SK-N-SH treated with all-trans-retinoic acid at 6 μM for 48 hours (cell line): ENCODE measurements around the gene ATOH7.

ENCODE experiments used
- ATAC-seq: fragments of 200-7000 bp; cut with Tn5 transposase; 3 replicates; pipeline ENCODE4 v1.9.1; 2020; ENCODE audit warnings: mild to moderate bottlenecking, moderate library complexity
- ARNTL ChIP-seq: fragments of 450-650 bp; formaldehyde crosslinking; IDR thresholded peaks from 2 replicates; pipeline ENCODE4 v1.5.0; 2020; ENCODE audit warnings: low read depth, mild to moderate bottlenecking, moderate library complexity, borderline replicate concordance
- CREB5 ChIP-seq: fragments of 250-450 bp; sonication (Bioruptor Pico); IDR thresholded peaks from 2 replicates; pipeline ENCODE4 v1.5.1; 2020; ENCODE audit warnings: low read depth, mild to moderate bottlenecking, moderate library complexity
- CSDC2 ChIP-seq: fragments of 250-450 bp; sonication (Bioruptor Pico); IDR thresholded peaks from 2 replicates; pipeline ENCODE4 v1.5.0; 2020; ENCODE audit warnings: mild to moderate bottlenecking, moderate library complexity
- CSRNP3 ChIP-seq: fragments of 250-450 bp; sonication (Bioruptor Pico); IDR thresholded peaks from 2 replicates; pipeline ENCODE4 v1.5.1; 2021; ENCODE audit warnings: mild to moderate bottlenecking, moderate library complexity
- ESRRG ChIP-seq: fragments of 250-450 bp; sonication (Bioruptor Pico); IDR thresholded peaks from 2 replicates; pipeline ENCODE4 v1.6.1; 2021; ENCODE audit warnings: mild to moderate bottlenecking
- GLIS3 ChIP-seq: fragments of 250-450 bp; sonication (Bioruptor Pico); IDR thresholded peaks from 2 replicates; pipeline ENCODE4 v1.5.0; 2020; ENCODE audit warnings: mild to moderate bottlenecking, moderate library complexity
- ISL1 ChIP-seq: fragments of 250-450 bp; sonication (Bioruptor Pico); IDR thresholded peaks from 2 replicates; pipeline ENCODE4 v2.1.2; 2022; ENCODE audit warnings: mild to moderate bottlenecking, moderate library complexity
- OSR1 ChIP-seq: fragments of 250-450 bp; sonication (Bioruptor Pico); IDR thresholded peaks from 2 replicates; pipeline ENCODE4 v1.8.0; 2022; ENCODE audit warnings: moderate library complexity, mild to moderate bottlenecking, inconsistent platforms
- POU6F1 ChIP-seq: fragments of 250-450 bp; sonication (Bioruptor Pico); IDR thresholded peaks from 2 replicates; pipeline ENCODE4 v1.8.0; 2021; ENCODE audit warnings: low read depth, mild to moderate bottlenecking, moderate library complexity, borderline replicate concordance
- PPARA ChIP-seq: fragments of 250-450 bp; sonication (Bioruptor Pico); IDR thresholded peaks from 2 replicates; pipeline ENCODE4 v1.5.0; 2020; ENCODE audit warnings: mild to moderate bottlenecking, borderline replicate concordance
- RARB ChIP-seq: fragments of 250-450 bp; sonication (Bioruptor Pico); IDR thresholded peaks from 2 replicates; pipeline ENCODE4 v1.8.0; 2021; ENCODE audit warnings: mild to moderate bottlenecking, moderate library complexity
- SNAI2 ChIP-seq: fragments of 250-450 bp; sonication (Bioruptor Pico); IDR thresholded peaks from 2 replicates; pipeline ENCODE4 v1.5.0; 2020; ENCODE audit warnings: mild to moderate bottlenecking, moderate library complexity
- TCF4 ChIP-seq: fragments of 250-450 bp; sonication (Bioruptor Pico); IDR thresholded peaks from 2 replicates; pipeline ENCODE4 v1.8.0; 2021; ENCODE audit warnings: mild to moderate bottlenecking, moderate library complexity, borderline replicate concordance
- TOX ChIP-seq: fragments of 250-450 bp; sonication (Bioruptor Pico); IDR thresholded peaks from 2 replicates; pipeline ENCODE4 v1.8.0; 2021; ENCODE audit warnings: mild to moderate bottlenecking, moderate library complexity, borderline replicate concordance
- TSHZ2 ChIP-seq: fragments of 250-450 bp; sonication (Bioruptor Pico); IDR thresholded peaks from 2 replicates; pipeline ENCODE4 v1.5.0; 2020; ENCODE audit warnings: mild to moderate bottlenecking, moderate library complexity
- ZC3H10 ChIP-seq: fragments of 250-450 bp; sonication (Bioruptor Pico); IDR thresholded peaks from 2 replicates; pipeline ENCODE4 v1.5.1; 2021; ENCODE audit warnings: mild to moderate bottlenecking, moderate library complexity
- ZFP3 ChIP-seq: fragments of 250-450 bp; sonication (Bioruptor Pico); IDR thresholded peaks from 2 replicates; pipeline ENCODE4 v1.5.0; 2020; ENCODE audit warnings: mild to moderate bottlenecking, moderate library complexity
- ZFP30 ChIP-seq: fragments of 450-650 bp; formaldehyde crosslinking; IDR thresholded peaks from 2 replicates; pipeline ENCODE4 v1.5.0; 2022; ENCODE audit warnings: mild to moderate bottlenecking, moderate library complexity
- ZNF565 ChIP-seq: fragments of 450-650 bp; formaldehyde crosslinking; conservative IDR thresholded peaks from 2 replicates; pipeline ENCODE4 v1.5.0; 2020; ENCODE audit warnings: low read depth, mild to moderate bottlenecking, moderate library complexity
- ZNF70 ChIP-seq: fragments of 450-650 bp; formaldehyde crosslinking; IDR thresholded peaks from 2 replicates; pipeline ENCODE4 v1.5.0; 2020; ENCODE audit warnings: mild to moderate bottlenecking, moderate library complexity

Gene ATOH7

GRCh38 chr10:68242051-68242450, 10.1 kb upstream of the ATOH7 start:
- ATAC-seq: no peak
- TF ChIP-seq GLIS3 (CRISPR knock-in tag) (no peak), TOX (CRISPR knock-in tag) (no peak), POU6F1 (CRISPR knock-in tag) (no peak), ZC3H10 (CRISPR knock-in tag) (no peak)

- no peak for ATAC-seq
- TF ChIP-seq ISL1 (no peak), CSRNP3 (CRISPR knock-in tag) (no peak), TOX (CRISPR knock-in tag) (no peak), POU6F1 (CRISPR knock-in tag) (no peak), ESRRG (no peak), ZNF565 (CRISPR knock-in tag) (no peak), ARNTL (no peak), SNAI2 (CRISPR knock-in tag) (no peak), PPARA (CRISPR knock-in tag) (no peak), ZFP30 (CRISPR knock-in tag) (no peak), RARB (CRISPR knock-in tag) (no peak), GLIS3 (CRISPR knock-in tag) (no peak), TSHZ2 (CRISPR knock-in tag) (no peak), ZNF70 (no peak), CREB5 (CRISPR knock-in tag) (no peak), OSR1 (CRISPR knock-in tag) (no peak), CSDC2 (CRISPR knock-in tag) (no peak), ZC3H10 (CRISPR knock-in tag) (no peak), TCF4 (CRISPR knock-in tag) (no peak), ZFP3 (no peak)
These were observed 7.8 kb upstream of the ATOH7 start for GRCh38 chr10:68239596-68240150.

- no peak for ATAC-seq
- TF ChIP-seq ZFP3 (no peak), ZFP30 (CRISPR knock-in tag) (no peak), PPARA (CRISPR knock-in tag) (no peak), ZNF70 (no peak), TCF4 (CRISPR knock-in tag) (no peak), TOX (CRISPR knock-in tag) (no peak), OSR1 (CRISPR knock-in tag) (no peak), ESRRG (no peak), CSDC2 (CRISPR knock-in tag) (no peak)
These were observed 7.2 kb upstream of the ATOH7 start for GRCh38 chr10:68239069-68239468.
